ENCODE results near the gene MEGF11.
"Not testable (repeated sequence)": the region's sequence is repeated elsewhere in the genome, so short reads cannot be mapped to it uniquely, and the experiment has no call there.

MEGF11 gene

DNA sequence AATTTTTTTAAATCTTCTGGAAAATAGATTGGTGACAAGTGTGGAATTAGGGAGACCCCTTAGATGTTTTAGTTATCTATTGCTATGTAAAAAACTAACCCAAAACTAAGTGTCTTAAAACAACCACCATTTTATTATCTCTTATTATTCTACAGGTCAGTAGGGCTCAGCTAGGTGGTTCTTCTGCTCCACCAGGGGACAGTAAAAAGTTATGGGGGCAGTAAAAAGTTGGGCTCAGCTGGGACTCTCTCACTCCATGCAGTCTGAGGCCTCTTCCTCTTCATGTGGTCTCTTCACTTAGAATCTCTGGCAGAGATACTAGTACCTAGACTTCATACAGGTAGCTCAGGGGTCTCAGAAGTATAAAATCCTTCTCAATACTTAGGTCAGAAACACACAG is 21.8 kb upstream of the MEGF11 start:
- DNase-seq: no peak

GRCh38 chr15:66270932-66271331 is 17.4 kb upstream of the MEGF11 start:
- DNase-seq: no peak

- no peak for DNase-seq
These were observed 16.0 kb upstream of the MEGF11 start for GRCh38 chr15:66269326-66270090.

GRCh38 chr15:66264859-66265513 is 11.4 kb upstream of the MEGF11 start:
- DNase-seq: no peak

DNA sequence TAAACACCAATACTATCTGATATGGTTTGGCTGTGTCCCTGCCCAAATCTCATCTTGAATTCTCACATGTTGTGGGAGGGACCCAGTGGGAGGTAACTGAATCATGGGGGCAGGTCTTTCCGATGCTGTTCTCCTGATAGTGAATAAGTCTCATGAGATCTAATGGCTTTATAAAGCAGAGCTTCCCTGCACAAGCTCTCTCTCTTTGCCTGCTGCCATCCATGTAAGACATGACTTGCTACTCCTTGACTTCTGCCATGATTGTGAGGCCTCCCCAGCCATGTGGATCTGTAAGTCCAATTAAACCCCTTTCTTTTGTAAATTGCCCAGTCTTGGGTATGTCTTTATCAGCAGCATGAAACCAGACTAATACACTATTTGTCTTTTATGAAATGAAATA is 9.3 kb upstream of the MEGF11 start:
- DNase-seq: not testable (repeated sequence)

DNA sequence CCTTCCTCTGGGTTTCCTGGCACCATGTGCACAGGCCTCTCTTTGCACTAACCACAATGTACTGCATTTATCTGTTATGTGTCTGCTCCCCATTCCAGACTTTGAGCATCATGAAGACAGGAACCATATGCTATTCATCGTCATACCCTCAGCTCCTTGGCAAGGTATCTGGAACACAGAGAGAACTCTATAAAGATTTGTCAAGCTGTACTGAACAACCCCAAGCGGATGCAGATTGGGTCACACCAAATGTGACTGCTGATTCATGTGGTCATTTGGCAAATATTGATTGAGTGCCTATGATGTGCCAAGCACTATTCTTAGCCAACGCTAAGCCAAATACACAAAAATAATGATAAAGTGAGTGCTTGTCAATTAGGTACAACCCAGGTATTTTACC is 7.5 kb upstream of the MEGF11 start:
- DNase-seq: no peak

GRCh38 chr15:66256692-66257091 is 3.1 kb upstream of the MEGF11 start:
- no peak for DNase-seq

DNA sequence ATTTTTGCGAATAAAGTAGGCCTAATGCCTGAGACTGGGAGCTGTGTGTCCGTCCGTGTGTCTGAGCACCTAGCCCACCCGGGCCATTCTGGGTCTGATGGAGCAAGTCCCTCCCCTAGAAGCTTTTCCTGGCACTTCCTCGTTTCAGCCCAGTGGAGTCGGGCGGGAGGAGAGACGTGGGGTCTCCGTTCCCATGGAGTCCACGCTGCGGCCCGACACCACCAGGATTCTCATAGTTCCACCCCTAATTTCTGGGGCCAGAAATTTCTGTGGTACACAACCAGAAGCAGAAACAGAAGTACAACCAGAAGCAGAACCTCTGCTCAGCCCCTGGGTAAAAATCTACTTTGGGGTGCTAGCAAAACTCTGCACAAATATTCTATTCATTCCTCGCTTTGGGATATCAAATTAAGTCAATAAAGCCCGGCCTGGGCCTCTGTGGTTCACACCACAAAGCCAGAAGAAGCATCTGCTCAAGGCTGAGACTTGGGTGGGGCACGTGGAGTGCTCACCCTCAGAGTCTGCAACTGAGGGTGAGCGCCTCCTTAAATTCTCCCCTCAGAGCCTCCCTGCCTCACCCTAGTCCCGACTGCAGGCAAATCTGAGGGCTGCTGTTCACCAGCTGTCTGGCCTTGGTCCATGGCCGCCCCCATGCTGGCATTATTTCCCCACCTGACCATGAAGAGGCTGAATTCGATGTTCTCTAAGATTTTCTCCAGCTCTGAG is 1.6 kb upstream of the MEGF11 start:
- DNase-seq: no peak

DNA sequence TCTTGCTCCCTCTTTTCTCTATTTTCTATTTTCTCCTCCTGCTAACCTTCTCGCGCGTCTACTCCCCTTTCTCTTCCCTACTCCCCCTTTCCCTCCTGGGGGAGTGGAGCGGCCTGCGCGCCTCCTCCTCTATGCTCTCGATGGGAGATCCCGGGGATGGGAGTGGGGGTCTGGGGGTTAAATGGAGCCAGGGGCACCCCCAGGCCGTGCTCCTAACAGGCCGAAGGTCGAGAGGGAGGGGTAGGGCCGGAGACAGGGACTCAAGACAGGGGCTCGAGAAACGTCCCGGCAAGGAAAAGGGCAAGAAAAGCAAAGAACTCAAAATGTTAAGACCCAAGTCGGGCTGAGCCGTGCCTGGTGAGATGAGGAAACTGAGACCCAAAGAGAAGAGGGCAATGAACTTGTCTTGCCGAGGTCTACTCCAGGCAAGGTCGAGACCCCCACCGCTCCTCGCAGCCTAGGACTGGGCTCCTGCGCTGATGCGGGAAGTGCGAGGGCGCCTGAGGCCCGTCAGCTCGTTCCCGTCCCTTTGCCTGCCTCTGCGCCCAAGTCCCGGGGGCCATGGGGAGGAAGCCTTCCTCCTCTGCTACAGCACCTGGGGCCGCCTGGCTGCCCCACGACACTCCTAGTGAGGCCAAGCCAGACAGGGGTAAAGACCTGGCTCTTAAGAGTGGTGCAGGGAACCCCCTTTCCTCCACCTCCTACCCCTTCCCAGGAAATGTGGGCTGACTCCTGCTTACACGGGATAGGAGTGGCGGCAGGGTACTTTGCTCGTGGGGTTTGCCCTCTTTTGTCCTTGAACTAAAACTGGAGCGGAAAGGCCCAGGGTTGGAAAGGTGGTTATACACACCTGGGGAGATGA is 770 bp upstream of the MEGF11 start:
- no peak for DNase-seq

- peak; percentile 38 for DNase-seq
These were observed 699 bp downstream of the MEGF11 start for GRCh38 chr15:66252685-66253417.

GRCh38 chr15:66251790-66252684 is 1.5 kb downstream of the MEGF11 start:
- peak; percentile 59 for DNase-seq

- DNase-seq: no peak
These were observed 2.3 kb downstream of the MEGF11 start for GRCh38 chr15:66251065-66251789.

- DNase-seq: no peak
These were observed 3.9 kb downstream of the MEGF11 start for GRCh38 chr15:66249605-66250174.

- DNase-seq: no peak
These were observed 6.6 kb downstream of the MEGF11 start for GRCh38 chr15:66246937-66247336.

DNA sequence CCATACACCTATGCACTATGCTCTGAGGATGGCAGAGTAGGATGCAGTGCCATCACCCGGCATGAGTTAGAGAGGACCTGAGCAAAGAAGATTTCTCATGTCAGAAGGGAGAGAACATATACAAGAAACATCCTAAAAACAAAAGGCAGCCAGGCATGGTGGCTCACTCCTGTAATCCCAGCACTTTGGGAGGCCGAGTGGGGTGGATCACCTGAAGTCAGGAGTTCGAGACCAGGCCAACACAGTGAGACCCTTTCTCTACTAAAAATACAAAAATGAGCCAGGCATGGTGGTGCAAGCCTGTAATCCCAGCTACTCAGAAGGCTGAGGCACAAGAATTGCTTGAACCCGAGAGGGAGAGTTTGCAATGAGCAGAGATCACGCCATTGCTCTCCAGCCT is 7.7 kb downstream of the MEGF11 start:
- not testable (repeated sequence) for DNase-seq

DNA sequence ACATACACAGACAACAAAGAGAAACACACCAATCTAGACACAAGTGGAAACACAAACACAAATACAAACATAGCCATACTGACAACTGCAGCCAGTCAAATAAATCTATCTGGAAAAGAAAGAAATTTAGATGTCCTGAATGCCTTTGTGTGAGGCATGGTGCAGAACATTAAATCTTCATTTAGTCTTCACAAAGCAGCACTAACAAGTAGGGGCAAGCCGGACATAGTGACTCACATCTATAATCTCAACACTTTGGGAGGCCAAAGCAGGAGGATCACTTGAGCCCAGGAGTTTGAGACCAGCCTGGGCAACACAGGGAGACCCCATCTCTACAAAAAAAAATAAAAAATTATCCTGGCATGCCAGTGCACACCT is 11.7 kb downstream of the MEGF11 start:
- no peak for DNase-seq

DNA sequence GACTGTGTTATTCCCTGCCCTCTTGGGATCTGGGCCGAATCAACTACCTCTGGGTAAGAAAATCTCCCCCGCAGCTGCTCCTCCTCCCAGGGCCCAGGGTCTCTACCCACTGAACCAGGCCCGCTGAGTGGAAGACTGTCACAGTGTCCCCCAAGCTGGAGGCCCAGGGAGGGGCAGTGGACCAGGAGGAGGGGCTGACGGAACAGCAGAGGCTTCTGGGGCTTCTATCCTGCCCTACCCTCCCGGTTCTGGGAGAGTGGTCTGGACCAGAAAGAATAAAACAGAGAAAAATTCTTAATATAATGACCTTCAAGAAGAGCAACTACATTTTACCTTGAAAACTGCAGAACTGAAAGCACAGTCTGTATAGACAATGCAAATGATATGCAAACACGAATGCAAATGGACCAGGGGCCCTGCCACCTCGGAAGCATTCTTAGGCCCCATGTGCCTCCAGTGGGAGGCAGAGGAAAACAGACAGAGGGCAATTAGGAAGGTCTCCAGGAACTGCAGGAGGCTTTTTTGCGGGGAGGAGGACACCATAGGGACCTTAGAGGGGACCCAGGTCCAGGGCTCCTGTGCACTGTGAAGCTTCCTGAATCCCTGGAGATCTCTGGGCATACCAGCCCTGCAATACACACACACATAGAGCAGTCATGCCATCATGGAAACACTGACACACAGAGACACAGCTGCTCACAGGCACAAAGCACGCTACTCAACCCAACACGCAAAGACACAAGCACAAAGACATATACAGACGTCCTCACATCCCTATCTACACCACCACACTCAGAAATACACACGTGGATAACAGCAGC is 12.3 kb downstream of the MEGF11 start:
- no peak for DNase-seq

DNA sequence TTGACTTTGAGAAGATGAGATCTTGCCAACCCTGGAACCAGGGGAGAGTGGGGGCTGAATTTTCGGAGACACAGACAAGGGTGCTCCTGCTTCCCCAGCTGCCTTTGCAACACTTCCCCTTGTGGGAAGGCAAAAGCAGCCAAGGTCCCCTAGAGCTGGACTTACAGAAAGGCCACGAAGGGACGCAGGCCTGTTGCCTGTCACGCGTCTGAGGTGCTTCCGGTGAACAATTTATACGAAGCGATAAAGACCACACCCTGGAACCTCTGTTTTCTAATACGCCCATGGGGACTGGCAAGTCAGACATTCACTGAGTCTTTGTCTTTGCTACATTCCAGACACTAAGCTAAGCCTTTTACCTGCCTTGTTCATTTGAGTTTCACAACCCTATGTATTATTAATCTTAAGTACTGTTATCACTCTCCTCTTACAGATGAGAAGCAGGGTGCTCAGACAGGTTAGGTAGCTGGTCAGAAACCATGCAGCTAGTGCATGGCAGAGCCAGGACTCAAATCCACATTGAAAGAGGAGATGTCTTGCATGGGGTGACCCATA is 13.2 kb downstream of the MEGF11 start:
- DNase-seq: no peak

DNA sequence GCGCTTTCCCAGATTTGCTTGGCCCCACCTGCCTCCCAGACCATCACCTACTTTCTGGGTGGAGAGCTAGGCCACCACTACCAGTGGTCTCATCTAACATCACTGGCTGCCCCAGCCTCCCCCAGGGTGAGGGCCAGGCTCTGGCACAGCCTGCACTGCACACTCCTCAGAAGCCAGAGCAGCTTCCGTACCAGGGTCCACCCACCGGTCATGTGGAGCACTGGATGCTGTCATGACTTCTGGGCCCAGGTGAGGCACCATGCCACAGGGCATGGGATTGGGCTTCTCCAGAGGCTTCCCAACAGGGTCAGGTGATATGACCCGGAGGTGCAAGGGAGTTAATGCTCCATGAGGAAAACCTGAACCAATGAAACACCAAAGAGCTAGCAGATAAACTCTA is 14.0 kb downstream of the MEGF11 start:
- no peak for DNase-seq
